IPS-15b (cell line): Measurements from ENCODE around the gene GADD45A.

ENCODE experiments used
- H3K27me3 ChIP-seq: one replicate; pipeline ENCODE4 v1.6.1; 2013; ENCODE audit warnings: low read length; ENCODE audit not compliant: control insufficient read depth, insufficient read depth
- H3K36me3 ChIP-seq: one replicate; pipeline ENCODE4 v1.6.1; 2013; ENCODE audit warnings: low read length; ENCODE audit not compliant: control insufficient read depth, insufficient read depth
- H3K4me1 ChIP-seq: one replicate; pipeline ENCODE4 v1.6.1; 2013; ENCODE audit warnings: mild to moderate bottlenecking, low read length; ENCODE audit not compliant: control insufficient read depth, insufficient read depth
- H3K4me3 ChIP-seq: one replicate; pipeline ENCODE4 v1.5.1; 2013; ENCODE audit warnings: low read depth, low read length
- H3K9ac ChIP-seq: one replicate; pipeline ENCODE4 v1.6.1; 2013; ENCODE audit warnings: low read depth, mild to moderate bottlenecking, low read length
- H3K9me3 ChIP-seq: one replicate; pipeline ENCODE4 v1.6.1; 2013; ENCODE audit warnings: mild to moderate bottlenecking, low read length; ENCODE audit not compliant: control insufficient read depth, insufficient read depth

Gene GADD45A

GRCh38 chr1:67713057-67713846 is 28.3 kb downstream of the GADD45A start:
- Histone ChIP-seq H3K4me1 (no peaks in the 10 kb centered on the region), H3K4me3 (no peak overlapping the region), H3K36me3 (no peaks in the 10 kb centered on the region), H3K9me3 (no peaks in the 10 kb centered on the region), H3K9ac (no peak overlapping the region), H3K27me3 (no peaks in the 10 kb centered on the region)

DNA sequence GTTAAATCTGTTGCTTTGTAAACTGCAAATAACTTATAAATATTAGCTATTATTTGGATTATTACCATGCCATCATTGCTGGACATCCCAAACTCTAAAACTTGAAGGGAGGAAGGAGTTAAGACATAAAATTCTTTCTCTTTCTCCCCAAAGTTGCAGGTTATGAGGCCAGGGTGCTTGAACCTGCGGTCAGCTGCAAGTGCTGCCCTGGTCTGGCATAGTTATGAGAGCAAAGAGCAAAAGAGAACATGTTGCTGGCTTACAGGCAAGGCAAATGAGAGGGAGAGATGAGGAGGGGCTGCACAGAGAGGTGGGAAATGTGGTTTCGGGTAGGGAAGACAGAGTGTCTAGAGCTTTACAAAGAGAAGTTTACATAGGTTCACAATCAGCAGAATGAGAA is 30.8 kb downstream of the GADD45A start:
- H3K9ac ChIP-seq = no peak overlapping the region
- no peaks in the 10 kb centered on the region for H3K27me3 ChIP-seq
- no peaks in the 10 kb centered on the region for H3K36me3 ChIP-seq
- H3K4me1 ChIP-seq = no peaks in the 10 kb centered on the region
- H3K4me3 ChIP-seq = no peak overlapping the region
- H3K9me3 ChIP-seq = no peaks in the 10 kb centered on the region

DNA sequence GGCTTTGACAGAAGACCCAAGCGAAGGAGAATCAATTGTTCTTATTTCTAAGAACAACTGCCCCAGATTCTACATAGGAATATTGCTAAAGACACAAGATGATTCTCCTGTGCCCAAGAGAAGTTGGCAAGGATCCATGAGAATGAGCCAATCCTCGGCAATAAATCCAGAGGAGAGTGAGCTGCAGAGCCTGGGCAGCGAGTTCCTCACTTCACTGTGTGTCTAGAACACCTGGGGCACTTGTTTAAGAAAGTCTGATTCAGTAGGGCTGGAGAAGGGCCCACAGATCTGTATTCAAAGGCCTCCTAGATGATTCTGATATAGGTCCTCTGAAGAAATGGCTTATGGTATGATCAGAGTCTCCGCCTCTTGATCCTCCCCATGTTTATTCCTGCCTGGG is 31.8 kb downstream of the GADD45A start:
- peaks cover 7% of the 10 kb centered on the region for H3K4me1 ChIP-seq
- no peaks in the 10 kb centered on the region for H3K36me3 ChIP-seq
- H3K27me3 ChIP-seq = no peaks in the 10 kb centered on the region

DNA sequence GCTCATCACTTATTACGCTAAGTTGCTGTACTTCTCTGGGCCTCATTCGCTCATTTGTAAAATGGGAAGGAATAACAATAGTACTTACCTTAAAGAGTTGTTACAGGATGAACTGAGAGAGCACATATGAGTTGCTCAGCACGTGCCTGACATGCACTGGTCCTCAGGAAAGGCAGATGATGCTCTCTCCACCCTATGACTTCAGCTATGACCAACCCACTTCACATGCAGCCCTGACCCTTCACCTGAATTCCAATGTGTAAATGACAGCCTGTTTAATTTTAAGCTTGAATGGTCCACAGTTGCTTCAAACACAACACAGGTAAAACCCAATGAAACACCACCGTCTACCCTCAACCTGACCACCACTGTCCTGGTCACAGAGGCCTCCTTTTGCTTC is 32.9 kb downstream of the GADD45A start:
- H3K4me3 ChIP-seq = no peak overlapping the region
- H3K4me1 ChIP-seq = peaks cover 7% of the 10 kb centered on the region
- H3K36me3 ChIP-seq = no peaks in the 10 kb centered on the region
- H3K9ac ChIP-seq = no peak overlapping the region
- no peaks in the 10 kb centered on the region for H3K9me3 ChIP-seq
- H3K27me3 ChIP-seq = no peaks in the 10 kb centered on the region

More for the DNA sequence above, 31.8 kb downstream of the GADD45A start:
- H3K9ac ChIP-seq = no peak overlapping the region
- H3K9me3 ChIP-seq = no peaks in the 10 kb centered on the region
- no peak overlapping the region for H3K4me3 ChIP-seq

- Histone ChIP-seq H3K4me1 (peaks cover 7% of the 10 kb centered on the region), H3K9me3 (no peaks in the 10 kb centered on the region), H3K9ac (no peak overlapping the region), H3K36me3 (no peaks in the 10 kb centered on the region), H3K27me3 (no peaks in the 10 kb centered on the region), H3K4me3 (no peak overlapping the region)
These were observed 34.6 kb downstream of the GADD45A start for GRCh38 chr1:67719329-67720196.

DNA sequence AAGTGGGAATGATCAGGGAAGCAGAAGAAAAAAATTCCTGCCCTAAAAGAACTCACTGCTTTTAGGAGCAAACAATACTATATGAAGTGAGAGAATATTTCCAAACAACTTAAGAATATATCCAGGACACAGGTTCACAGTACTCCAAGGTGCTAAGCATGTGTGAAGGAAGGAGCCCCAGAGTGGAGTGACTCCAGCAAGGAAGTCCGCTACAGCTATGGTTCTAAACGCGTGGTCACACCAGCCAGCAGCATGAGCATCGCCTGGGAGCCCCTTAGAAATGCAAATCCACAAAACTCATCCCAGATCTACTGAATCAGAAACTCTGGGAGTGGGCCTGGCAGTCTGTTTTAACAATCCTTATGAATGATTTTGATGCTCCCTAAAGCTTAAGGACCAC is 36.1 kb downstream of the GADD45A start:
- H3K9ac ChIP-seq = no peak overlapping the region
- no peaks in the 10 kb centered on the region for H3K9me3 ChIP-seq
- no peaks in the 10 kb centered on the region for H3K27me3 ChIP-seq
- no peaks in the 10 kb centered on the region for H3K36me3 ChIP-seq
- H3K4me3 ChIP-seq = no peak overlapping the region
- peaks cover 7% of the 10 kb centered on the region for H3K4me1 ChIP-seq

GRCh38 chr1:67721650-67722291 is 36.8 kb downstream of the GADD45A start:
- H3K9ac ChIP-seq = no peak overlapping the region
- peaks cover 7% of the 10 kb centered on the region for H3K4me1 ChIP-seq
- H3K4me3 ChIP-seq = no peak overlapping the region
- no peaks in the 10 kb centered on the region for H3K36me3 ChIP-seq
- no peaks in the 10 kb centered on the region for H3K27me3 ChIP-seq
- H3K9me3 ChIP-seq = no peaks in the 10 kb centered on the region

DNA sequence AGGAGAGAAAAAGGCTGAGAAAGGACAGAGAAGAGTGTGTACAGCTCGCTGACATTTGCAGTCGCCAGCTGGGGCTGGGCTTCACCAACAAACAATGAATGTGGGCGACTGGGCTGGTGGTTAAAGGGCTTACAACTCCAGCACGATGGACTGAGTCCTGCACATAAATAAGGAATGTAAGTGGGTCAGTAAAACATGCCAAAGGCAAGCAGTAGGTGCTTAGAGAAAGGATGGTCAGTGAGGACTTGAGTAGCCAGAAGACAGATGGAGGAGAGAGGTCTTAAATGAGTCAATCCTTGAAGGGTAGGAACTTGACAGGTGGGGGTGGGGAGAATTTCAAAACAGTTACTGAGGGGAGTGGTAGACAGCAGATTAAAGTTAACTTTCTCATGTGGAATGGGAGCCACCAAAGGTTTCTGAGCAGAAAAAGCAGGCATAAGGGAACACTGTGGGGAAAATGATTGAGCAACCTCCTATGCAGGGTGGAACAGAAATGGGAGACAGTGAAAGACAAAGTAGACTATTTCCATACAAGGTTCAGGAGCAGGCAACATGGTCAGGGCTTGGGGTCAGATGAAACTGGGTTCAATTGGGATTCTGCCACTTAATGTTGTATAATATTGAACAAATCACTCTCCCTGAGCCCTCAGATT is 37.4 kb downstream of the GADD45A start:
- Histone ChIP-seq H3K4me1 (peaks cover 7% of the 10 kb centered on the region), H3K9me3 (no peaks in the 10 kb centered on the region), H3K9ac (no peak overlapping the region), H3K4me3 (no peak overlapping the region), H3K36me3 (no peaks in the 10 kb centered on the region), H3K27me3 (no peaks in the 10 kb centered on the region)

DNA sequence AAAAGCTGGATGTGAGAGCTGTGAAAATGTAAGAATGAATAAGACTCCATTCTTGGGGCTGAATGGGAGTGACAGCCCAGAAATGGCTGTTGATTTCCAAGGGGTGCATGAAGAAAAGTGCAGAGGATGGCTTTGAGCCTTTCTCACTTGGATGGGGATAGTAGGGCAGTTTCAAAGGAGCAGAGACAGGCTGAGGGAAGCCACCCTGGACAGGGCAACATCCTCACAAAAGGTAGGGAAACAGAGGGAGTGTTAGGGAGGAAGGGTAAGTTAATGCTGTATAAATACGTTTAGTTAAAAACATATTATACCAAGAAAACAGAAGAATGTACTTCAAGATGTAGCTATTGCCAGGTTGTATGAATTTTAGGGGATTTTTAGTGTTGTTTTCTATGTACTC is 38.1 kb downstream of the GADD45A start:
- Histone ChIP-seq H3K9me3 (no peaks in the 10 kb centered on the region), H3K36me3 (no peaks in the 10 kb centered on the region), H3K4me1 (peaks cover 7% of the 10 kb centered on the region), H3K27me3 (no peaks in the 10 kb centered on the region), H3K9ac (no peak overlapping the region), H3K4me3 (no peak overlapping the region)

- no peaks in the 10 kb centered on the region for H3K9me3 ChIP-seq
- H3K9ac ChIP-seq = no peak overlapping the region
- peaks cover 7% of the 10 kb centered on the region for H3K4me1 ChIP-seq
- no peak overlapping the region for H3K4me3 ChIP-seq
- no peaks in the 10 kb centered on the region for H3K36me3 ChIP-seq
- no peaks in the 10 kb centered on the region for H3K27me3 ChIP-seq
These were observed 38.6 kb downstream of the GADD45A start for GRCh38 chr1:67723620-67724019.

- no peaks in the 10 kb centered on the region for H3K36me3 ChIP-seq
- H3K4me3 ChIP-seq = no peak overlapping the region
- peaks cover 7% of the 10 kb centered on the region for H3K4me1 ChIP-seq
- no peaks in the 10 kb centered on the region for H3K9me3 ChIP-seq
- H3K9ac ChIP-seq = no peak overlapping the region
- H3K27me3 ChIP-seq = no peaks in the 10 kb centered on the region
These were observed 40.0 kb downstream of the GADD45A start for GRCh38 chr1:67724928-67725560.
